Measurements from ENCODE around the gene PAX7.
"Not testable (repeated sequence)": the region's sequence is repeated elsewhere in the genome, so short reads cannot be mapped to it uniquely, and the experiment has no call there.

Gene PAX7

DNA sequence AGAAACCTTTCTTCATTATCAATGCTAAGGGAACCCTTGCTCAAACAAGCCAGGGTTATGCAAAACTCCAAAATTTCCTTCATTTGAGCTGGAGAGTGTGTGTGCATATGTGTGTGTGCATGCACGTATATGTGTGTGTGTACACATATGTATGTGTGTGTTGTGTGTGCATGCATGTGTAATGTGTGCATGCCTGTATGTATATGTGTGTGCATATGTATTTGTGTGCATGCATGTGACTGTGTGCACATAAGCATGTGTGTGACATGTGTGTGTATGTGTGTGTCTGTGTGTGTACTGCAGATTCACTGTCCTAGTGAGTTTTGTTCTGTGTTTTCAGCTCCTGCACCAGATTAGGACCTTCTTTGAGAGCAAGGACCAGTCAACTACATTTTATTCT lies 28.2 kb downstream of the PAX7 start:
- no peak for DNase-seq (ENCODE audit: low read depth, low spot score)

DNA sequence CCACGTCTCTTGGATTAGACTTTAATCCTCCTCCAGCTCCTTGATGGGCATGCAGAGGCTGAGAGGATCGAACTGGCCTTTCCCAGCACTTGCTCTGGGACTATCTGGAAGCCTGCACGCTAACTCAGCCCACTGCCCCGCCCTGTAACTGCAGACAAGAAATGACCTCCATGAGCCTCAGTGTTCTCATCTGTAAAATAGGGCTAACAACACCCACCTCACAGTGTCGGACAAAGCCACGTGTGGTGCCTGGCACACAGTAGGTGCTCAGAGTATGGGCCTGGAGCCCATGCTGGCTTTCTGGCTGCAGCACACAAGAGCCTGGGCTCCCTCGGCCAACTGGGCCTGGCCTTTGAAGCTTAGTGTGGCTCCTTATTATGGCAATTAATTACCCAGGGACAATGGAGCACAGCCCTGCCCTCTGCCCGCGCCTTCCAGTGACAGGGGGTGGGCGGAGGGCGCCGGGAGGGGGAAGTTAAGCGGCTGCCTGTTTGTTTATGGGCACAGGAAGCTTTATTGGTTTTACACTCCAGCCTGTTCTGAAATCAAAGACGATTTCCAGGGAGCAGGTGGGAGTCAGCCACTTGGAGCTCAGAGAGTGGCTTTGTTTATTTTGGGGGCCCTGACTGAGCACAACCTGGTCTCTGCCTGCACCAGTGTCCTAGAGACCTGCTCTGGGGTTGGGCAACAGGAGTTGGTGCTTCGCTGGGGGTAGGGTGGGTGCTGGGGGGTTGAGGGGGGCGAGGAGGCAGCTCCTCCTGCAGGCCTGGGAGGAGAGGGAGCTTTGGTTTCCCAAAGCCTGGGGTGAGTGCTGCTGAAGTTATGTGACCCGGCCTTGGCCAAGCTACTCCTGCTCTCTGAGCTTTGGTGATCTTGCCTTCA lies 31.0 kb downstream of the PAX7 start:
- no peak for DNase-seq (ENCODE audit: low read depth, low spot score)

DNA sequence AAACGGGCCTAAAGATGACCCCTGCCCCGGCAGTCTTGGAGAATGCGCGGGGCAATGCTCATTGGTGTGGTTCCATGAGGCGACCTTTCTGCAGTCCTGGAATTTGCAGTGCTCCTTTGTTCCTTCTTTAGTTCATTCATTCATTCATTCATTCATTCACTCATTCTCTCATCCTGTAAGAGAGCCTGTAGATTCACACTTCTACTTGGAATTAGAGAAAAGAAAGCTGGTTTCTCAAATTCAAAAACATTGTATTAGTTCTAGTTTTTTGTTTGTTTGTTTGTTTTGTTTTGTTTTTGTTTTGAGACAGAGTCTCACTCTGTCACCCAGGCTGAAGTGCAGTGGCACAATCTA lies 31.6 kb downstream of the PAX7 start:
- DNase-seq (ENCODE audit: low read depth, low spot score) = no peak

DNA sequence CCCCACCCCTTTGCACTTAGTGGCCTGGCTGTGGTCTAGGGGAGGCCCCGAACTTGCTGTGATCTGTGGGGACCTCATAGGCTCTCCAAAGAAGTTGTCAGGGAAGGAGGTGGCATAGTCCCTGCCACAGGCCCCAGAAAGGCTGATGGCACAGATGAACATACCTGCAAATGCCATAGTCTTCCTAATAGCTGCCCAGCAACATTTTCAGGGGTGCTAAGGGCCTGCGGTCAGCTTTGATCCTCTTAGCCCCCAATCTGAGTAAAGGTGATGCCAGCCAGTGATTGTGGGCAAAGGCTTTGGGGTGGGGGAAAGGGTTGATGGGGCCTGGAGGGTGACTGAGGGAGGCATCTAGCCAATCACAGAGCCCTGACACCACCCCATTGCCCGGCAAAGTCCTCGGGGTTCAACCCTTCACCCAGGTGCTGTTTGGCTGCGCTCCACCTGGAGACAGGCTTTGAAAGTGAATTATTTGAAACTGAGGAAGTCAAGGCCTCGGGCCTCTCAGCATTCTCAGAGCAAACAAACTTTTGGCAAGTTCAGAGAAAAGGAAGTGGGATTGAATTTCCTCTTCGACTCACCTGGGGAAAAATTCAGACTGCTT lies 35.8 kb downstream of the PAX7 start:
- no peak for DNase-seq (ENCODE audit: low read depth, low spot score)

GRCh38 chr1:18667333-18667732 lies 36.7 kb downstream of the PAX7 start:
- no peak for DNase-seq (ENCODE audit: low read depth, low spot score)

DNA sequence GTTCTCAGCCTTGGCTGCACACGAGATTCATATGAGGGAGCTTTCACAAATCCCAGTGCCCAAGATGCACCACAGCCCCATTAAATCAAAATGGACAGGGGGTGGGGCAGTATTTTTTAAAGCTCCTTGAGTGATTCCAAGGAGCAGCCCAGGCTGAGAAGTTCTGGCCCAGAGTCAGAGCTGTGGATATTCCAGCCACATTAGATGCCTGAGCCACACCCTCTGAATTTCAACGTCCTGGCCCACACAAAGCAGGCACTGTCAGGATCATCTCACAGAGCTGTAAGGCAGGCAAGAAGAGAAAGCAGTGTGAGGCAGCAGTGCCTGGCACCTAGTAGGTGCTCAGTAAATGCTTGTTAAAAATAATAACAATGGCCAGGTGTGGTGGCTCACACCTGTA lies 37.4 kb downstream of the PAX7 start:
- DNase-seq (ENCODE audit: low read depth, low spot score) = no peak

GRCh38 chr1:18668750-18669404 lies 38.2 kb downstream of the PAX7 start:
- no peak for DNase-seq (ENCODE audit: low read depth, low spot score)

GRCh38 chr1:18670121-18670867 lies 39.6 kb downstream of the PAX7 start:
- no peak for DNase-seq (ENCODE audit: low read depth, low spot score)

DNA sequence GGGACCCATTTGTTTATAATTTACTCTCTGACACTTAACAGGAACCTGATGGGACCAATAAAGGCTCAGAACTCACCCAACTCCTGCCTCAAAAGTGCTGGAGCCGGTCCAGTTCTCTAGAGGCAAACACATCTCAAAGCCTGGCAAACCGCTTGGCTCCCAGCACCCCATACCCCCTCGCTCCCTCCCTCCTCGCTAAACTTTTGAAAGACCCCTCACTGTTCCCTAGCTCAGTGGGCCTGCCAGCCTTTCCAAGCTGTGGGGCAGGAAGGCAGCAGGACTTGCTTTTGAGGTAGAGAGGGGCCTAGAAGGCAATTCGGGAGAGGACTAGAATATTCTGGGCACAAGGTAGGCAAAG lies 40.2 kb downstream of the PAX7 start:
- DNase-seq (ENCODE audit: low read depth, low spot score) = no peak

DNA sequence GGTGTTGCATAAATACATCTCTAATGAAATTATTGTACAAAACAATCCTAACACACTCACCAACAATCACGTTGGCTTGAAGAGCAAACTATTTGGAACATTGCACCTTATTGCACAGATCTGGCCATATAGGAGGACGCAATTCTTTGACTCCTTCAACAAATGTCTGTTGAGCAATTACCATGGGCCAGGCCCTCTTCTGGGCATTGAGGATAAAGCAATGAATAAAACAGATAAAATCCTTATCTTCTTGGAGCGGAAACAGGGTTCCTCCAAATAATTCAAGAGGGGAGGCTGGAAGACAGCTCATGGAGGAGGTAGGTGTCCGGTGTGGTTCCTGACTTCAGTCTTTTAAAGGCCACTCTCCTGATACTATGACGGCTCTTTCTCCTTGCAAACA lies 43.3 kb downstream of the PAX7 start:
- no peak for DNase-seq (ENCODE audit: low read depth, low spot score)

DNA sequence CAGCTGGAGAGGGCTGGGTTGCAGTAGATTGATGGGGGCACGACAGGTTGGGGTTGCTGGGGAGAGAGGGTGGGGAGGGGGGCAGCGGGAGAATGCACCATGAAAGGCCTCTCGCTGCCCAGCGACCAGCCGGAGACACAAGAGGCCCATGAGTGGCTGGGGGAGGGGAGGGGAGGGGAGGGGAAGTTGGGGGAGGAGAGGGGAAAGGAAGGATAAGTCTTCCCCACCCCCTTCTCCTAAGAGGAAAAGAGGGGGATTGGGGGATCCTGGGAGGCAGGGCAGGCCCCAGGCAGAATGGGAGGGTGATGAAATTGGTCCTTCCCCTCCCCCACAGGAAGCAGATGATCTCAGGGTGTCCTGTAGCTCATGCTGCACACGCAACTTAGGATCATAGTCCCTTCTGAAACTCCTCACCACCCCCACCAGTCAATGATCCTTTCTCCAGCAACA lies 45.7 kb downstream of the PAX7 start:
- no peak for DNase-seq (ENCODE audit: low read depth, low spot score)

- DNase-seq (ENCODE audit: low read depth, low spot score) = no peak
Measured at GRCh38 chr1:18681423-18681835, 50.8 kb downstream of the PAX7 start.

DNA sequence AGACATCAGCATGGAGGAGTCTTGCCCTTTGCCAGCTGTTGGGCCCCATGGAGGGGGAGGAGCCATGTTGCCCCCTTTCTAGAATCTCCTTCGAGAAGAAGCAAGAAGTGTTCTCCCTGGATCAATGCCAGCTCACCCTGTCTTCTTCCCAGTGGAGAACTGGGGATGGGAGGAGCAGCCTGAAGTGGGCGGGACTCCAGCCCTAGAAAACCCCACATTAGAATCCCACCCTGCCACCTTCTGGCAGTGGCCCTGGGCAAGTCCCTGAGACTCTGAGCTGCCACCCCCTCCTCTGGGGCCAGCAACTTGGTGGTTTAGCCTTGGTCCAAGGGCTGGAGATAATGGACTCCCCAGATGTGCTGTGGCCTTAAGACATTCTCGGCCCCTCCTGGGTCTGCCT lies 51.7 kb downstream of the PAX7 start:
- no peak for DNase-seq (ENCODE audit: low read depth, low spot score)

DNA sequence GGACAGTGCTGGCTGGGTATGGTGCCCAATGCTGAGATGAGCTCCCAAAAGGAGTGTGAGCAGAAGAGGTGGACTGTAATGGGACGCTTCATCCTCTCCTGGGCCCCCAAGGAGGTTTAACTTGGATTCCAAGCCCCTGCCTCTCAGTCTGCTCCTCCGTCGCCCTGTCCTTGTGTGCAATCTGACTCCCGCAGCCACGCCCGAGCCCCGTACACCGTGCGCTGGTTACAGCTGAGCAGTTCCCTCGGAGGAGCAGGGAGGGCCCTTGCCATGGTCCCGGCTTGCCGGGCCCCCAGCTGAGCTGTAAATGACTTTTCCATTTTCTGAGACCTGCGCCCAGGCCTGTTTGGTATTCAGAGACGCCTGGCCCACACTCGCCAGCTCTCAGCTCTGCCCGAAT lies 53.7 kb downstream of the PAX7 start:
- DNase-seq (ENCODE audit: low read depth, low spot score) = no peak

DNA sequence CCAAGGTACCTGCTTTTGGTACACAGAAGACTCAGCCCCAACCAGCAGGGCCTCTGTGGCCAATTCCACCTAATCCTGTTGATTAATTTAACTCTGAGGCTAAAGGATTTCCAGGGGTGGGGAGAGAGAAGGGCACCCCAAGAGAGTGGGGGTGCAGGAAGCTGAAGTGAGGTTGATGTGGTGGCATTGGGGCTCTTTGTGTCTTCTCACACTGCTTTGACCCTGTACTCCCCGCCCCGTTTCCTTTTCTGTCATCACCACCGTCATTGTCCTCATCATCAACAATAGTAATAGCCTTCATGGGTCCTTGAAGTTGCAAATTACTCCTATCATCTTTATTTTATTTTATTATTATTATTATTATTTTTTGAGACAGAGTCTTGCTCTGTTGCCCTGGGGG lies 55.9 kb downstream of the PAX7 start:
- no peak for DNase-seq (ENCODE audit: low read depth, low spot score)

- DNase-seq (ENCODE audit: low read depth, low spot score) = no peak
Measured at GRCh38 chr1:18687273-18687672, 56.6 kb downstream of the PAX7 start.

- no peak for DNase-seq (ENCODE audit: low read depth, low spot score)
Measured at GRCh38 chr1:18691648-18692047, 61.0 kb downstream of the PAX7 start.

DNA sequence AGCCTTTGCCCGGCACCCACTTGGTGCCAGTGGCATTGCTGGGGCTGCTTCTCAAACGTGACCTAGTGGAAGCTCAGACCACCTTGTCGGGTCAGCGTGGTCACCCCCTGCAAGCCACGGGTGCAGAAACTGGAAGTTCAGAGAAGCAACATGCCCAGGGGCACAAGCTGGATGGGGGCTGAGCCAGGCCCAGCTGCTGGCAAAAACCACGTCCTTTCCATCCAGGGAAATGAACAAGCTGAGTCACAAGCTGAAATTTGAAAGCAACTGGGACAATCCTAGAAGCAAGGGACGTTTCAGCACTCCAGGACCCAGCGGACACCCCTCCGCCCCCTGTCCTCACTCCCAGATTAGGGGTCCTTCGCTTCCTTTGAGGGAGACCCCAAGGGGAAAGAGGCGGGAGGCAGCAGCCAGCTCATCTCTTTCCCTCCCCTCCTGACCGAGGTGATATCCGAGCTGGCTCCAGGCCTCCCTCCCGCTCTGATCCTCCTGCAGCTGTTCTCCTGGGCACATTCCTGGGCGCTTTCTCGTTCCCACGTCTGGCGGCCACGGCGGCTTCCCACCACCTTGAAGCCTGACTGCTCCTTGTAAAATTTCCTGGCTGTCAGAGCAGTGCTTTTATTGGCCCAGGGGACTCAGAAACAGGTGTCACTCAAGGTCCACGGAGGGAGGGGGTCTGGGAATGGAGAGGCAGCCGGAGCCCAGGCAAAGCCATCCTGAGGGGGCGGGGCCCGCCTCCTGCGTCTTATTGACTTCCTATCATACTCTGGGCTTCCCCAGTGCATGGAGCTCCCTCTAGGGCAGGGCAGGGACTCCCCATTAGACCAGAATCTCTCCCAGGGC lies 62.8 kb downstream of the PAX7 start:
- no peak for DNase-seq (ENCODE audit: low read depth, low spot score)

DNA sequence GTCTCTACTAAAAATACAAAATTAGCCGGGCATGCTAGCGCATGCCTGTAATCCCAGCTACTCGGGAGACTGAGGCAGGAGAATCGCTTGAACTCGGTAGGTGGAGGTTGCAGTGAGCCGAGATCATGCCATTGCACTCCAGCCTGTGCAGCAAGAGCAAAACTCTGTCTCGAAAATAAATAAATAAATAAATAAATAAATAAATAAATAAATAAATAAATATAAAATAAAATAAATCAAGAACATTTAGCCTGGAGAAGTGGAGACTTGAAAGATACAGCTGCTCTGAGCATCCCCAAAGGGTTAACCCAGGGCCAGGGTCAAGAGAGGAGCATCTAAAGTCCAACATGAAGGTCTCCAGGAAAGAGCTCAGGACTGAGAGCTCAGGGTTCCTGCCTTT lies 63.6 kb downstream of the PAX7 start:
- DNase-seq (ENCODE audit: low read depth, low spot score) = not testable (repeated sequence)

GRCh38 chr1:18697541-18697940 lies 66.9 kb downstream of the PAX7 start:
- DNase-seq (ENCODE audit: low read depth, low spot score) = no peak

DNA sequence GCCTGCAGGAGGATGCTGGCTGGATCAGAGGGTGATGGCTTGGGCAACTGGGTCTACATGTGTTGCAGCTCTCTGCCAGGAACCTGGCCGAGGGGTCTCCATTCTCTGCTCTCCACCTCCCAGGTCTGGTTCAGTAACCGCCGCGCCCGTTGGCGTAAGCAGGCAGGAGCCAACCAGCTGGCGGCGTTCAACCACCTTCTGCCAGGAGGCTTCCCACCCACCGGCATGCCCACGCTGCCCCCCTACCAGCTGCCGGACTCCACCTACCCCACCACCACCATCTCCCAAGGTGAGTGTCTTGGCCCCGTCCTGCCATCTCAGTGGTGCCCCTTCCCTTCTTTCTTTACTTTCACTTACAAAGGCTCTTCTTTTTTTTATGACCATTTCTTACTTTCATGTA lies 69.9 kb downstream of the PAX7 start:
- no peak for DNase-seq (ENCODE audit: low read depth, low spot score)
